Uterus (tissue), 4 donors: Measurements from ENCODE around the gene IL10RA. TPM values are rescaled to one million over a fixed set of nuclear protein-coding genes. Genes with fewer than 3 reads are reported as not detected.

Experiments
- DNase-seq, 2 donors: peaks; one replicate each; pipeline ENCODE4 v3.0.0-alpha.2; 2019 to 2020
- H3K27ac ChIP-seq, 2 donors: fragments of 200-600 bp; sonication (generic); 1 replicate in 1 of 2; 2 replicates in 1 of 2; pipeline ENCODE4 v1.5.1; 2016 to 2018
- H3K27me3 ChIP-seq, 2 donors: fragments of 200-600 bp; sonication (generic); one replicate each; pipeline ENCODE4 v1.5.1; 2018 to 2019; ENCODE audit warnings: control low read depth in 1 of 2
- H3K36me3 ChIP-seq, 2 donors: fragments of 200-600 bp; sonication (generic); one replicate each; pipeline ENCODE4 v1.5.1; 2019; ENCODE audit warnings: control low read depth in 1 of 2
- H3K4me1 ChIP-seq, 2 donors: fragments of 200-600 bp; sonication (generic); one replicate each; pipeline ENCODE4 v1.5.1; 2018 to 2019; ENCODE audit warnings: control low read depth in 1 of 2
- H3K4me3 ChIP-seq, 2 donors: fragments of 200-600 bp; sonication (generic); 1 replicate in 1 of 2; 2 replicates in 1 of 2; pipeline ENCODE4 v1.5.1; 2018 to 2019; ENCODE audit warnings: mild to moderate bottlenecking in 1 of 2
- H3K9me3 ChIP-seq, 2 donors: fragments of 200-600 bp; sonication (generic); one replicate each; pipeline ENCODE4 v1.5.1; 2019; ENCODE audit warnings: control low read depth in 1 of 2
- POLR2A ChIP-seq, 2 donors: fragments of 450-650 bp; IDR thresholded peaks; one replicate each; pipeline ENCODE4 v1.6.1; 2016; ENCODE audit warnings: antibody characterized with exemption in 2 of 2, mild to moderate bottlenecking in 1 of 2, moderate library complexity in 1 of 2
- intact Hi-C: fragments of 100-400 bp; cut with DNase I; formaldehyde crosslinking; loops from one replicate; pipeline ENCODE4 v1.15.1; 2023; ENCODE audit warnings: low total_unique reads
- total RNA-seq, 4 donors: library from RNA; depleted of rRNA in 3 of 4; stranded (reverse); fragments of >200 nt in 3 of 4; gene quantifications; one replicate each; pipeline versions ENCODE4 v1.1.0 to v1.2.4, GENCODE V29; 2014 to 2023
- TF ChIP-seq, protein P1 (sequence below), 4 experiments: fragments of 200-600 bp in 2 of 4; fragments of 450-650 bp in 2 of 4; sonication (generic) in 2 of 4; IDR thresholded peaks; one replicate each; pipeline ENCODE4 v1.5.1; 2016 to 2019; ENCODE audit warnings: antibody characterized with exemption in 4 of 4, mild to moderate bottlenecking in 2 of 4, moderate library complexity in 1 of 4
- donor health status: DM: yes; HTN: yes; CAD: no.

Gene IL10RA
- total RNA-seq, 4 donors from 2014 or later, result 6.8 to 45.9 (median 11.1) TPM

DNA sequence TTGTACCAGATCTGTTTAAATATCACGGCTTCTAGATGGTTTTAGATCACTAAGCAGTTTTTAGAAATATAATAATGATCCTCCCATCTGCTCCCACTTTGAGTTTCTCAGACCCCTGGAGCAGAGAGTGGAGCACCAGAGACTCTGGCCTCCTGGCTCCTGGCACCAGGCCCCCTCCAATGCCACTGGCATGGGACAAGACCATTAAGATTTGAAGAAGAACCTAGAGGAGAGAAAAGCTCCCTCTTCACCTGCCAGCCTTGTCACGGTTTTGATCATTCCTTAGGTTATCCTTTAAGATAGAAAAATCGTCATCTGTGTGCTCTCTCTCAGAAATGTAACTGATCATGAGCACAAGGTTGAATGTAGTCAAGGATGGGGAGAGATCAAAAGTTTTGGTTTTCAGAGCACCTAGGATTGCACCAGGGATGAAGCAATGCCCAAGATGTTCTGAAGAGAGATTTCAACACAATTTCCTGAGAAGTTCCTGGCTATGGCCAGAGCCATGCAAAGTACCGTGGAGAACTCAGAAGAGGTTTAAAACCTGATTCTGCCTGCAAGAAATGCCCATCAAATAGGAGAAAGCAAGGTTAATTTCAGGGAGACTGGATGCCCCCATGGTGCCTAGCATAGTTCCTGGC is 22.2 kb downstream of the IL10RA start:
- Histone ChIP-seq H3K4me3 (no peak overlapping the region), H3K4me1 (no peaks in the 10 kb centered on the region), H3K27ac (no peak overlapping the region), H3K27me3 (no peaks in the 10 kb centered on the region), H3K9me3 (no peaks in the 10 kb centered on the region), H3K36me3 (no peaks in the 10 kb centered on the region)
- no peak for DNase-seq
- intact Hi-C loops, result no loop called here
- no peak for TF ChIP-seq POLR2A (IDR thresholded peaks at IDR 0.05)
- TF ChIP-seq, protein P1, sequence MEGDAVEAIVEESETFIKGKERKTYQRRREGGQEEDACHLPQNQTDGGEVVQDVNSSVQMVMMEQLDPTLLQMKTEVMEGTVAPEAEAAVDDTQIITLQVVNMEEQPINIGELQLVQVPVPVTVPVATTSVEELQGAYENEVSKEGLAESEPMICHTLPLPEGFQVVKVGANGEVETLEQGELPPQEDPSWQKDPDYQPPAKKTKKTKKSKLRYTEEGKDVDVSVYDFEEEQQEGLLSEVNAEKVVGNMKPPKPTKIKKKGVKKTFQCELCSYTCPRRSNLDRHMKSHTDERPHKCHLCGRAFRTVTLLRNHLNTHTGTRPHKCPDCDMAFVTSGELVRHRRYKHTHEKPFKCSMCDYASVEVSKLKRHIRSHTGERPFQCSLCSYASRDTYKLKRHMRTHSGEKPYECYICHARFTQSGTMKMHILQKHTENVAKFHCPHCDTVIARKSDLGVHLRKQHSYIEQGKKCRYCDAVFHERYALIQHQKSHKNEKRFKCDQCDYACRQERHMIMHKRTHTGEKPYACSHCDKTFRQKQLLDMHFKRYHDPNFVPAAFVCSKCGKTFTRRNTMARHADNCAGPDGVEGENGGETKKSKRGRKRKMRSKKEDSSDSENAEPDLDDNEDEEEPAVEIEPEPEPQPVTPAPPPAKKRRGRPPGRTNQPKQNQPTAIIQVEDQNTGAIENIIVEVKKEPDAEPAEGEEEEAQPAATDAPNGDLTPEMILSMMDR (IDR thresholded peaks at IDR 0.05), result no peak

DNA sequence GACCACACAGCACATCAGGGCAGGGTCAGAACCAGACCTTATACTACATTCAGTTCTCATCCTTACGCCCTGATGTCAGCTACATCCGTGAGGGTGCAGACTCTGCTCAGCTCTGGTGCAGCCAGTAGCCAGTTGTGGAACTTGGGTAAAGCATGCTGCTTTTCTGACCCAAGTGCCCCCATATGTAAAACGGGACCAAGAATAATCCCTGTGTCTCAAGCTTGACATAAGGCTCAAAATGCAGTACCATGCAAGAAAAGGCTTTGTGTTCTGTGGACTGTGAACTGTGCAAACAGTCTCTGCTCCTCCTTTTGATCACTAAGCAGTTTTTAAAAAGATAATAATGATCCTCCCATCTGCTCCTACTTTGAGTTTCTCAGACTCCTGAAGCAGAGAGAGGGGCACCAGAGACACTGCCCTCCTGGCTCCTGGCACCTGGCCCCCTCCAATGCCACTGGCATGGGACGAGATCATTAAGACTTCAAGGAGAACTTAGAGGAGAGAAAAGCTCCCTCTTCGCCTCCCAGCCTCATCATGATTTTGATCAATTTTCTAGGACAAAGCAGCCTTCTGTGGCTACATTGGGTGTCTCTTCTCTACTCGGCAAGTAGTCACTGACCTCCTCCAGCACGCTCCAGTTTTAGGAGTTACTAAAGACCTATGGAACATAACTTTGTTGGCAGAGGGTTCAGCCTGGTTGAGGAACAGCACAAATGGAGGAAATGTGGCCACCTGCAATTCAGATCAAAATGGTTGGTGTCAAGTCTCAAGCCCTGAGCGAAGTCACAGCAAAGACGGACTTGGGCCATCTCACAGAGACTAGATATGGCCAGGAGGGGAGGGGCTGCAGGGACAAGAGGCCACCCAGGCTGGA is 23.9 kb downstream of the IL10RA start:
- Histone ChIP-seq H3K4me3 (no peak overlapping the region), H3K27me3 (no peaks in the 10 kb centered on the region), H3K27ac (no peak overlapping the region), H3K9me3 (no peaks in the 10 kb centered on the region), H3K4me1 (no peaks in the 10 kb centered on the region), H3K36me3 (no peaks in the 10 kb centered on the region)
- intact Hi-C loops, result no loop called here
- DNase-seq, result no peak
- TF ChIP-seq, protein P1 (IDR thresholded peaks at IDR 0.05), result no peak
- TF ChIP-seq POLR2A (IDR thresholded peaks at IDR 0.05), result no peak

DNA sequence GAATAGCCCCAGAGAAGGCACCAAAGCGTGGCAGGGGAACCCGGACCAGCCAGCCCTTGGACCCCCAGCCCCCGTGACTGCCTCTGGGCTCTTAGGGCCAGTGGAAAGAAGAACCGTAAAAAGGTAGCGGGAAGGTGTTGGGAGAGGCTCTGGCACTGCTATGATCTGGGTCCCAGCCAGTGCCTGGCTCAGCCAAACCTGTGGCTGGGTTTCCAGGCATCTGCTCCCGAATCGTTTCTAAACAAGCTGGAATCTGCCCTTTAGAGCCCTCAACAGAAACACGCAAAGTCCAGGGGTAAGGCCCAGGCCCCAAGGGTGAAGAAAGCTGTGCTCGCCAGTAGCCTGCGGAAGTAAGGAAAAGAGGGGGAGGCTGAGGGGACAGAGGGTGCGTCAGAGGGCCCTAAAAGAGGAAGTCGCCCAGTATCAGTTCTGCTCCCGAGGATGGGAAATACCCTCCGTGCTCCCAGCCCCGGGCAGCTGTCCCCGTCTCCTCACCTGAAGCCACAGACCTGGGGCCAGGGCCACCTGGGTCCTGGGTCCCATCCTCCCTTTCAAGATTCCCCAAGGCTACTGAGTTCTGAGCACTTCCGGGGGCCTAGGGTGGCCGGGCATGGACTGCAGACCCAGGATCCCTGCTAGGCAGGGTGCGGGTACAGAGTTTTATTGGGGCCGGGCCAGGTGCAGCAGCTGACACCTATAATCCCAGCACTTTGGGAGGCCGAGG is 24.7 kb downstream of the IL10RA start:
- DNase-seq, result no peak
- Histone ChIP-seq H3K4me1 (no peaks in the 10 kb centered on the region), H3K36me3 (no peaks in the 10 kb centered on the region), H3K4me3 (no peak overlapping the region), H3K27me3 (no peaks in the 10 kb centered on the region), H3K27ac (no peak overlapping the region), H3K9me3 (no peaks in the 10 kb centered on the region)
- intact Hi-C loops, result no loop called here
- TF ChIP-seq, protein P1 (IDR thresholded peaks at IDR 0.05), result no peak
- no peak for TF ChIP-seq POLR2A (IDR thresholded peaks at IDR 0.05)

DNA sequence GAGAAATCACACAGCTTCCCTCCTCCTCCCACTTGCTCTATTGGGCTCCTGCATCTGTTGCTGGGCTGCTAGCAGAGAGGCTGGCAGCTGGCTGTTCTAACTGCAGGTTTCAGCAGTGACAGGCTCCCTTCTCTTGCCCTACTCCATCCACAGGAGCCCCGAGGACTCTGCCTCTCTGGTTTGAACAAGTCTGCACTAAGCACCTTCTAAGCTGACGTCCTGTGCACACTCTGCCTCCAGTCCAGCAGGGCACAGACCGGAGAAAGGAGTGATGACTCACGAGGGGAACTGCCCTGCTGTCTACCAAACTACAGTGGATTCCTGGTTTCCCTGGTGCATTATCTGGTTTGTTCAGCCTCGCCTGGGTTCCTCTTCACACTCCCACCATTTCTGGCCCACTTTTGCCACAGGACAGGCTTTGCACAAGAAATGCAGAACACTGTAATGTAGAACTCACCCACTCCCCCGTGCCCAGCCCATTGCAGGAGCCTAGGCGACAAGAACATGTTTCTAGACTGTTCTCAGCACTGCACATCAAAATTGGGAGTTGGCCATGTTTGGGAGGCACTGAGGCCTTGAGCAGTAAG is 26.0 kb downstream of the IL10RA start:
- Histone ChIP-seq H3K27me3 (no peaks in the 10 kb centered on the region), H3K27ac (no peak overlapping the region), H3K36me3 (no peaks in the 10 kb centered on the region), H3K4me1 (no peaks in the 10 kb centered on the region), H3K9me3 (no peaks in the 10 kb centered on the region), H3K4me3 (no peak overlapping the region)
- intact Hi-C loops, result no loop called here
- TF ChIP-seq, protein P1 (IDR thresholded peaks at IDR 0.05), result no peak
- TF ChIP-seq POLR2A (IDR thresholded peaks at IDR 0.05), result no peak
- no peak for DNase-seq
